T-helper 2 cell treated with Interferon-gamma antibody and Interleukin-4, amounts not matched to agents 100 ng/mL and 5 ng/mL, for 36 hours (primary cell): Measurements from ENCODE around the gene UPB1. TPM values are rescaled to one million over a fixed set of nuclear protein-coding genes. Genes with fewer than 3 reads are reported as not detected.

Source experiments
- intact Hi-C: fragments of 100-400 bp; cut with micrococcal nuclease; formaldehyde crosslinking; loops from one replicate; pipeline ENCODE4 v1.15.1; 2023
- total RNA-seq: library from RNA; stranded (reverse); gene quantifications from 2 replicates; pipeline ENCODE4 v1.2.3, GENCODE V29; 2022

The UPB1 gene
- 0.09 and 0.16 TPM in 2 replicates for total RNA-seq

- intact Hi-C loops, result no loop called here
Observed at GRCh38 chr22:24494528-24495364, at the start of gene UPB1. Gene UPB1 (plus strand): TSS chr22:24495332. CDS start chr22:24495404, 72 bp downstream.

DNA sequence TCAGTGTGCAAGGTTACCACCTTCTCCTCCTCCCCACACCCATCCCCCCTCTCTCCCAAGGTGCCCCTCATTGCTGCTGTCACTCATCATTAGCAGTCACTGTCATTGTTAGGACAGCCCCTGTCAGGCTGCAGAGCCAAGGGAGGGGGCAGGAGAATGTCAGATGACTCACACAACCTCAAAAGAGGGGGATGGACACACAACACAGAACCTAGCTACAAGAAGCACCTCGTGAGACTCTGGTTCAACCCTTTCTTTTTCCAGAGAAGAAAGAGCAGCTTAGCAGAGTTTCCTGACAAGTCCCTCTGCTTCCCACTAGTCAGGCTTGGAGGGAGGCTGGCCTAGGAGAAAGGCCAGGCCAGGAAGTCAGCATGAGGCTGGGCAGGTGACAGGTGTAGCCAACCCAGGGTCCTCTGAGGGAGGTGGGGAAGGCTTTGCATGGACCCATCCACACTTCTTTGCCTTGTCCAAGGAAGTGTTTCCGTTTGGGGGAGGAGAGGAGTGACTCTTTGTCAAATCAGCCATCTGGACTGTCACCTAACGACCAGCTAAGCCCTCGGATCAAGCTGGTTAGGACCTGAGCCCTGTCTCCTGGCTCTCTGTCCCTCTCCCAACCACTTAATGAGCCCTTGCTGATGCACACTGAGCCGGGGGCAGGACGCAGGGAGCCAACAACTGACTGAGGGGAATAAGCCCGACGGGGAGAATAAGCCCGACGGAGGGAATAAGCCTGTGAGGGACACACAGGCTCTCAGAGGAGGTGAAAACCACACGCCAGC, 49.5 kb upstream of the UPB1 start:
- intact Hi-C loops, result no loop called here

- intact Hi-C loops, result no loop called here
Observed at GRCh38 chr22:24446260-24446611, 48.9 kb upstream of the UPB1 start.

DNA sequence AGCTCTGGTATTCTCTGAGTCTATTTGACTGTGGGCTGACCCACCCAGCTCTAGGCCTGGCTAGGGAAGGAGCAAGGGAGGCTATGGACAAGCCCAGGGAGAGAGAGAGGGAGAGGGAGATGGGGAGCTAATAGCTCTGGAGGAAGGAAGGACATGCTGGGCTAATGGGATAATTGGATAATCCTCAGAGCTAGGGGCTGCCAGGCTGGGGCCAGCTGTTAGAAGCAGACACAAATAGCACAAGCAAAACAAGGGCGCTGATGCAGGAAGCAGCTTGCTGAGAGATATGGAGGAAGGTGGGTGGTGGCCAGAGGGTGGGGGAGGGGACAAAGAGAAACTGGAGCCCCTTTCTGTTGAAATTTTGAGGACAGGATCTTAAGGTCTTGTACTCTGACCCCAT, 44.5 kb upstream of the UPB1 start:
- intact Hi-C loops, result no loop called here

DNA sequence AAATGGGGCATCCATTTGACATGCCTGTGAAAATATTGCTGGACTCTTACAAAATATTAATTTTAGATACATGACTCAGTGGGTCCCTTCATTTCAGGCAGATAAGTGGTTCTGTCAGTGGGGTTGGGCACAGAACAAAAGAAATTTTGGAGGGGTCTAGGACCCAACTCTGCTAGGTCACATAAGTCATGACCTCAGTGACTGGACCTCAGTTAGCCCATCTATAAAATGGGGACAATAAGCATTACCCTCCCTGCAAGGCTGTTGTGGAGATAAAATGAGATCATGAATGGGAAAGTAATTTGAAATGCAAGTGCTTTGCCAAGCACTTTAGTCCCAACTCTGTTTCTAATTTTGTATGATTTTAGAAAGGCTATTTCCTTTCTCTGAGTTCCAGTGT, 44.0 kb upstream of the UPB1 start:
- intact Hi-C loops, result no loop called here

GRCh38 chr22:24453853-24454252, 41.3 kb upstream of the UPB1 start:
- intact Hi-C loops, result no loop called here

DNA sequence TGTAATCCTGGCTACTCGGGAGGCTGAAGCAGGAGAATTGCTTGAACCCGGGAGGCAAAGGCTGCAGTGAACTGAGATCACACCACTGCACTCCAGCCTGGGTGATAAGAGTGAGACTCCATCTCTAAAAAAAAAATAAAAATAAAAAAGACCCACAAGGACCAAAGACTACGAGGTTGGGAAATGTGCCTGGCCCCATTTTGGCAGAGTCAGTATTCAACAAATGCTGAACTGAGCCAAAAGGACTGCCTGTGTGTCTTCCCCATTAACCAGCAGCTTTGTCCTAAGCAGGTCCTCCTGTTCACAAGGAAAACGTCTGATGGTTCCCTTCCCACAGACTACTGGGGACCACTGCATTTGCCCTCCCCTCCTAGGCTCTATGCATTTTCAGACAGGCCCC, 40.1 kb upstream of the UPB1 start:
- intact Hi-C loops, result no loop called here

- intact Hi-C loops, result no loop called here
Observed at GRCh38 chr22:24455751-24456426, 39.2 kb upstream of the UPB1 start.

- intact Hi-C loops, result no loop called here
Observed at GRCh38 chr22:24457894-24458420, 37.2 kb upstream of the UPB1 start.

DNA sequence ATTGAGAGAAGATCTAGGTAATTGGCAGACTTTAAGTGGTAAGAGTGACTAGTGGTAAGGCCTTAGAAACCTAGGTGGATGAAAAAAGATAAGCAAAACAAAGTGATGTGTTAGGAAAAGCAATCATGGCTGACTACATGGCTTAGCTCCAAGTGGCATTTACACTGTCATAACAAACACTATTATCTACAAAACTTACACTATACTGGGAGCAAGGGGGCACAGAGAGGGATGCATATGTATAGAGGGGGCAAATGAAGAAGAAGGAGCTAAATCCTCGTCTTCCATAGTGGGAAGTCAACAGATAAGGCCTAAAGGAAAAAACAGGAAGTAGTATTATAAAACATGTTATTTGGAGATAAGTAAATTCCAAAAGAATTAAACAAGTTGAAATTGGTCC, 35.2 kb upstream of the UPB1 start:
- intact Hi-C loops, result no loop called here

- intact Hi-C loops, result no loop called here
Observed at GRCh38 chr22:24460418-24461089, 34.6 kb upstream of the UPB1 start.

- intact Hi-C loops, result no loop called here
Observed at GRCh38 chr22:24463071-24463760, 31.9 kb upstream of the UPB1 start.

- intact Hi-C loops, result no loop called here
Observed at GRCh38 chr22:24465566-24465965, 29.6 kb upstream of the UPB1 start.

DNA sequence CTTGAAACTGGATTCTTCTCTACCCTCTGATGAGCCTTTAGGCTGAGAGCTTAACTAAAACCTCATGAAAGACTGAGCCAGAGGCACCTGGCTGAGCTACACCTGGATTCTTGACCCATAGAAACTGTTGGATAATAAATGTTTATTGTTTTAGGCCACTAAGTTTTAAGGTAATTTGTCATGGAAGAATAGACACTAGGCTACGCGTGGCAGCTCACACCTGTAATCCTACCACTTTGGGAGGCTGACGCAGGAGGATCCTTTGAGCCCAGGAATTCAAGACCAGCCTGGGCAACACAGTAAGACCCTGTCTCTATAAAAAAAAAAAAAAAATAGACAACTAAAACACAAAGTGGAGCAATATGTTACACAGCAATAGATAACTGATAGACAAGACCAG, 29.2 kb upstream of the UPB1 start:
- intact Hi-C loops, result no loop called here

DNA sequence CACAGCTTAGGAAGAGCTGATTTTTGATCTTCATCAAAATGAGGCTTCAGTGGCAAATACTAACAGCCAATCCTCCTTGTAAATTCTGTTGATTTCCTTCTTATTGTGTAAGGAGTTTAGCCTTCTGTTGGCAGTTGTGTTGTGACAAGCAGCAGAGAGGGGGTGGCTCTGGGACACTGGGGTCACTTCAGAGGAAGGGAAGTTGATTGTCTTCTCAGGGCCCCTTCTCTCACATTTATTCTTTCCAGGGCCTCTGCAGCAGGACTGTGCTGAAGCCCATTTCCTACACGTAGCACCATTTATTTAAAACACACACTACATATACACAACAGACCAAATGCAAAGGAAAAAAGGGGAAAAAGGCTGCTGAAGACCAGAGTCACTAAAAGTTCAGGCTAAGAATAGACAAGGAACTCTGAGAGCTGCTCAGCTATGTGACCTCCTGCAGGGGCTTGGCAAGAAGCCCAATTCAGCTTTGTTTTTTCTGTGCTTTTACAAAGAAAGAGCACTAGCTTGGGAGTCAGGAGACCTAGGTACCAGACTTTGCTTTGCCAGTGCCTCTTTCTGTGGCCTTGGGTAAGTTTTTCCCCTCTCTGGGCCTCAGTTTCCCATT, 28.3 kb upstream of the UPB1 start:
- intact Hi-C loops, result no loop called here

GRCh38 chr22:24467340-24467739, 27.8 kb upstream of the UPB1 start:
- intact Hi-C loops, result no loop called here

DNA sequence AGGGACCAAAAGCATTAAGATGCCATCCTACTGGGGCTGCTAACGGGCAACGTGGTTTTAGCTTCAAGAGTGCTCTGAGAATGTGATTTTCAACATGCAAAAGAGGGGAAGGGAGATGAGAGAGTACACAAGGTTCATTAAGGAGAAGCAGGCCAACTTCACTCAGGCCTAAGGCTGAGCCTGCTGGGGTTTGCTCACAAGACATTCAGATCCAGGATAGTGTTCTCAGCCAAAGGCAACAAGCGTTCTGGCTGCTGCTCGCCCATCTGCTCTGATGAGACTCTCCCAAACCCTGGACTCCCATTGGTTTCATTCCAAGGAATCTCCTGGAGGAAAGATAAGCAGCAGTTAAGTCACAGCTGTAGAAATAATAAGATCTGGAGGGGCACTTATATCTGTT, 23.6 kb upstream of the UPB1 start:
- intact Hi-C loops, result no loop called here

DNA sequence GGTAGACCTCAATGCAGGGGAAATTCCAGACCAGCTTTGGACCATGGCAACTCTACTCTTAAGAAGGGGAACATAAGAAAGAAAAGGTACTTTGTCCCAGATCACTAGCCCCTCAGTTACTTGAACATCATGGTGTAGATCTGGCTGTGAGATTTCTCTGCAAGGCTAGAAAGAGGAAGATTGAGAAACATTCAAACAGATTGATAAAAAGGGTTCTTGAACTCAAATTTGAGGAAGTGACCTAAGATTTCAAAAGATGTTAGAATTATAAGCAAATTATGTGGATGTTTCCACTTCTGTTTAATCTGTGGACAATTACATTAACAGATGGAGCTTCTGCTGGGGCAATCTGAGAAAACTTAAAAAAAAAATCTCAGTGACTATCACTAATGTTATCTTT, 21.8 kb upstream of the UPB1 start:
- intact Hi-C loops, result no loop called here

GRCh38 chr22:24474221-24474620, 20.9 kb upstream of the UPB1 start:
- intact Hi-C loops, result no loop called here

DNA sequence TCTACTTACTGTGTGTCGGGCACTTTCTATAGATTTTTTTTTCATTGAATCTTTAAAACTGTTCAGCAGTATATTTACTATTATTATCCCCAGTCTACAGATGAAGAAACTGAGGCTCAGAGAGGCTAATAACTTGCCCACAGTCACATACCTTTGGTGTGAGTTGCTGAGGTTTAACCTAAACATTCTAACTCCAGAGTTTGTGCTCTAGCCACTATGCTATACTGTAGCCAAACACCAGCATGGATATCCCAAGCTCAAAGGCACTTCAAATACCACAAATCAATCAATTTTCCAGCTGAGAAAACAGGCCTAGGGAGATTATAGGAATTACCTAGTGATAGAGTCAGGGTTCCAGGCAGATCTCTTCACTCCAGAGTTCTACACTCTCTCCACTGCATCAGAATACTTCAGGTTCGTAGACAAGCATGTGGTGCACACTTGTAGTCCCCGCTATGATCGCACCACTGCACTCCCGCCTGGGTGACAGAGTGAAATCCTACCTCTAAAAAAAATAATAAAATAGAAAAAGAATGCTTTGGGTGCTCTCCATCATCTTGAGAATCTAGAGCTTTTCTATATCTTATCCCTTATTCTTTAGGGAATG, 20.4 kb upstream of the UPB1 start:
- intact Hi-C loops, result no loop called here
